ENCODE data around the gene CAPNS2. TPM values are rescaled to one million over a fixed set of nuclear protein-coding genes. Genes with fewer than 3 reads are reported as not detected.

The CAPNS2 gene
- total RNA-seq, 1 experiment from 2014 or later: not detected

Other genes starting within 250 kb of the CAPNS2 start
- gene IRX6, start 242.5 kb upstream of the CAPNS2 start, total RNA-seq (2014; rRNA removed; shearing (Covaris generic)): not detected in 2 replicates
- gene MMP2, start 87.5 kb upstream of the CAPNS2 start, total RNA-seq (2014; rRNA removed; shearing (Covaris generic)): 0.27 TPM in 1 of 2 replicates, not detected in the other
- gene LPCAT2, start 57.6 kb upstream of the CAPNS2 start, total RNA-seq (2014; rRNA removed; shearing (Covaris generic)): 0.63 and 2.1 TPM in 2 replicates
- gene SLC6A2, start 89.3 kb downstream of the CAPNS2 start, total RNA-seq (2014; rRNA removed; shearing (Covaris generic)): not detected in 2 replicates

Data from NCI-H460 (cell line).